GM12872 (cell line): ENCODE data around the gene SCCPDH.

Experiments used
- TF ChIP-seq, protein P1 (sequence below): IDR thresholded peaks from 3 replicates; pipeline ENCODE4 v1.5.1; 2011; ENCODE audit warnings: low read depth, mild to moderate bottlenecking, low read length, moderate library complexity; ENCODE audit not compliant: insufficient read depth

The SCCPDH gene

DNA sequence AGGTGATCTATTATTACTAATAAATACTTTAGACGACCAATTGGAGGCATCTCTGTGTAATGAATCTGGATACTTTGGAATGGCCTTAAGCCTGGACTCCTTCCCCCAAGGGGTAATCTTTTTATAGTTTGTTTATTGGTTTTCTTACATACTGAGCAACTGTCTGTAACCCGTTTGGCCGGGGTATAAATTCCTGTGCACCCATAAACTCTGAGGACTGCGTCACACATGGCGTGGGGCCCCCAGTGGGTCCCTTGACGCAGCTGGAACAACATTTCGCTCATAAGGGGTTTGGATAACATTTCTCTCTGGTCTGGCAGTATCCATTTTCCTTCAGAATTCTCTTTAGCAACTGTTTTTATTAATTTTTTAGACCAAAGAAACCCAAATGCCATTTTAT is 26.5 kb downstream of the SCCPDH start:
- TF ChIP-seq, protein P1, sequence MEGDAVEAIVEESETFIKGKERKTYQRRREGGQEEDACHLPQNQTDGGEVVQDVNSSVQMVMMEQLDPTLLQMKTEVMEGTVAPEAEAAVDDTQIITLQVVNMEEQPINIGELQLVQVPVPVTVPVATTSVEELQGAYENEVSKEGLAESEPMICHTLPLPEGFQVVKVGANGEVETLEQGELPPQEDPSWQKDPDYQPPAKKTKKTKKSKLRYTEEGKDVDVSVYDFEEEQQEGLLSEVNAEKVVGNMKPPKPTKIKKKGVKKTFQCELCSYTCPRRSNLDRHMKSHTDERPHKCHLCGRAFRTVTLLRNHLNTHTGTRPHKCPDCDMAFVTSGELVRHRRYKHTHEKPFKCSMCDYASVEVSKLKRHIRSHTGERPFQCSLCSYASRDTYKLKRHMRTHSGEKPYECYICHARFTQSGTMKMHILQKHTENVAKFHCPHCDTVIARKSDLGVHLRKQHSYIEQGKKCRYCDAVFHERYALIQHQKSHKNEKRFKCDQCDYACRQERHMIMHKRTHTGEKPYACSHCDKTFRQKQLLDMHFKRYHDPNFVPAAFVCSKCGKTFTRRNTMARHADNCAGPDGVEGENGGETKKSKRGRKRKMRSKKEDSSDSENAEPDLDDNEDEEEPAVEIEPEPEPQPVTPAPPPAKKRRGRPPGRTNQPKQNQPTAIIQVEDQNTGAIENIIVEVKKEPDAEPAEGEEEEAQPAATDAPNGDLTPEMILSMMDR, result no peak

DNA sequence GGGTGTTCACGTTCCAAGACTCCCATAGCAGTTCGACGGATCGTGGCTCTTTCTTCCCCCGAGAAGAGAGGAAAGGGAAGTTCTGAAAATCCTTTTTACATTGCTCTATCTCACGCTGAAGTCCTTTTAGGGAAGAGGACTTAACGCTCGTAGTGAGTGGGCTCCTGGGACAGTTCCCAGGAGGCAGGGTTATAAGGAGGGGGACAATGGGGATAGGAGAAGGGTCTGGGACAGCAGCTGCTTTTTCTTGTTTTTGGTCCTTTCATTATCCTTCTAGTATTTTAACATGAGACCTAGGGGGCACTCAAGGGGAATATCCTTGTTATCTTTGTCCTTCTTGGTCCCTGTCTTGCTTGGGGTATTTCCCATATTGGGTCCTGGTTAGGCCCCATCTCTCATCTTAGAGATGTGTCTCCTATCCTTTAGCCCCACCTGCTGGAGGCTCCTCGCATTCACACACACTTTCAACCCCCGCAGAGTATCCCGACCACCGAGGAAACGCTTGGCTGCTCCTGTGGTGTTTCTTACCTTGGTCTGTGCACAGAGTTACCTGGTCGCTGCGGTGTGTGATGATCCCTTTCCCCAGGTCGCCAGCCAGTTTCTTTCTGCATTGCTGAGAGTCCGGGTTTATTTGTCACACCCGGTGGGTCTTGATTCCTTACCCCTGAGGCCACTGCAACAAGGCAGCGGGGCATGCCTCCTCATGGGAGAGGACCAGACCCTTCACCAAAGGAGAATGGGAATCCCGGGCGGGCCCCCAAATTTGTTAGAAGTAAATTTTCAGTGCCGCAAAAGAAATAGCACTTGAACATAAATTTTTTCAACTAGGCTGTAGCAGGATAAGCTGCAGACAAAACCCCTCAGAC is 29.7 kb downstream of the SCCPDH start:
- TF ChIP-seq, protein P1, result peak; percentile 84

DNA sequence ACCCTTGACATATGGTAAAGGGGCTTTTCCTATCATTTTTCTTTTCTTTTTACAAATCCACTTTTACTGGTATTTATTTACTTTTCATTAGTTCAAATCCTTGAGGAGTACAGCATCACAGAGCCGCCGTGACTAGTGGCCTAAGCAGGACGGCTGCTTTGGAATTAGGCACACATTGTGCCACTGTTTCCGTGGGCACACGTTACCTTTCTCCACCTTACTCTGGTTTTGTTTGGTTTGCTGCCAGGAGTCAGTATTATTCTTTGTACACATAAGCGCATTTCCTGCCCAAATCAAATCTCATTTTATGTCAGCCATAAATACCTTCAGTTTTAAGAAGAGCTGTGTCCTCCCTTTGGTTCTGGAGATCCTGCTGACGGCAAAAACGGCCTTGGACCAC is 31.2 kb downstream of the SCCPDH start:
- TF ChIP-seq, protein P1, result no peak

- TF ChIP-seq, protein P1, result no peak
Observed at GRCh38 chr1:246760422-246761347, 36.5 kb downstream of the SCCPDH start.

DNA sequence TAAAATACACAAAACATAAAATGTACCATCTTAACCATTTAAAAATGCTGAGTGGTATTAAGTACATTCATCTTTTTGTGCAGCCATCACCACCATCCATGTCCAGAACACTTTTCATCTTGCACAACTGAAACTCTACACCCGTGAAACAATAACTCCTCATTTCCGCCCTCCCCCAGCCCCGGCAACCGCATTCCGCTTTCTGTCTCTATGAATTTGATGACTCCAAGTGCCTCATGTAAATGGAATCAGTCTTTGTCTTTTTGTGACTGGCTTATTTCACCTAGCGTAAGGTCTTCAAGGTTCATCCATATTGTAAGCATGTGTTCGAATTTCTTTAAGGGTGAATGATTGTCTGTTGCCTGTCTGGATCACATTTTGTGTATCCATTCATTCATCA is 37.2 kb downstream of the SCCPDH start:
- TF ChIP-seq, protein P1, result no peak

DNA sequence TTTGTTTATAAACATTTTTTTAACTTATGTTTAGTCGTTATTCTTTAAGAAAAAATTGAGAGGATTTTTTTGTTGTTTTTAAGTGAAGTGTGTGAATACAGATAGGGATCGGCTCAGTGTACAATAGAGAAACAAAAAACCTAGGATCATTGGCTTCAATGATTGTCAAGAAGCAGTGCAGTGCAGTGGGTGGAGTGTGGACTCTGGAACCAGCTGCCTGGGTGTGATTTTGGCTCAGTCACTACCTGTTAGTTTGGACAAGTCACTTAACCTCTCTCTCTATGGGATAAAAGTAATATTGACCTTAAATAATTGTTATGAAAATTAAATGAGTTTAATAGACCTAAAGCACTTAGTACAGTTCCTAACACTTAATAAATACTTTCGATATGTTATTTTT is 41.3 kb downstream of the SCCPDH start:
- TF ChIP-seq, protein P1, result no peak

GRCh38 chr1:246768403-246769020 is 44.3 kb downstream of the SCCPDH start:
- TF ChIP-seq, protein P1, result no peak
